HCT116 (cell line): ENCODE measurements around the gene CTDSP1. TPM values are rescaled to one million over a fixed set of nuclear protein-coding genes. Genes with fewer than 3 reads are reported as not detected.

Source experiments
- ATAC-seq: fragments of 200-7000 bp; cut with Tn5 transposase; 2 replicates; pipeline ENCODE4 v1.9.1; 2020; ENCODE audit warnings: mild to moderate bottlenecking, moderate library complexity
- BruUV-seq: library from RNA; stranded (reverse); fragments of 400-500 nt; replicated peaks from 2 replicates; lab custom pipeline; 2021; lab: Mats Ljungman, UMichigan
- CTCF ChIA-PET: fragments of 300-600 bp; sonication (Branson Sonifier 250); formaldehyde crosslinking; loops from one replicate; lab custom pipeline; 2021; ENCODE audit warnings: antibody characterized with exemption; lab: Charles Lee
- POLR2A ChIA-PET: fragments of 300-600, 350-600 bp; sonication (Branson Sonifier 250); formaldehyde crosslinking; loops from one replicate; lab custom pipeline; 2021; ENCODE audit warnings: antibody characterized with exemption; lab: Charles Lee
- RAD21 ChIA-PET, 2 experiments: fragments of 300-600 bp; sonication (Branson Sonifier 250); formaldehyde crosslinking; loops; one replicate each; lab custom pipeline; 2023; ENCODE audit warnings: low total read pairs in 2 of 2; ENCODE audit not compliant: uncharacterized antibody in 2 of 2, unreplicated experiment in 2 of 2, low non-redundant PET in 1 of 2; lab: Charles Lee
- DNase-seq: peaks from one replicate; pipeline ENCODE4 v3.0.0-alpha.2; 2010; ENCODE audit warnings: low read depth, low spot score
- H2AFZ ChIP-seq: fragments of 200-600 bp; shearing (Covaris generic), sonication (generic); 2 replicates; pipeline ENCODE4 v1.6.1; 2017; ENCODE audit warnings: low read depth, mixed run types, mixed read lengths, antibody characterized with exemption, low read length; ENCODE audit not compliant: poor library complexity, severe bottlenecking
- H3K27ac ChIP-seq: 2 replicates; pipeline ENCODE4 v1.5.1; 2012; ENCODE audit warnings: low read depth, low read length
- H3K27me3 ChIP-seq: fragments of 200-600 bp; sonication (generic); 2 replicates; pipeline ENCODE4 v1.6.1; 2016; ENCODE audit warnings: mixed run types, low read length, mixed read lengths; ENCODE audit not compliant: insufficient read depth
- H3K36me3 ChIP-seq, 2 experiments: fragments of 200-500 bp in 1 of 2; fragments of 200-600 bp in 1 of 2; sonication (Bioruptor generic) in 1 of 2; sonication (generic) in 1 of 2; 2 replicates each; pipeline versions ENCODE4 v1.5.1 to v1.6.1; 2014 to 2016; ENCODE audit warnings: low read length in 2 of 2, inconsistent platforms in 1 of 2, mixed read lengths in 1 of 2, mixed run types in 1 of 2; ENCODE audit not compliant: insufficient read depth in 2 of 2, control insufficient read depth in 1 of 2
- H3K4me1 ChIP-seq, 2 experiments: fragments of 200-600 bp in 1 of 2; sonication (generic) in 1 of 2; 2 replicates each; pipeline versions ENCODE4 v1.5.1 to v1.6.1; 2012 to 2017; ENCODE audit warnings: low read length in 2 of 2, inconsistent platforms in 1 of 2, mild to moderate bottlenecking in 1 of 2, mixed read lengths in 1 of 2, mixed run types in 1 of 2, moderate library complexity in 1 of 2; ENCODE audit not compliant: insufficient read depth in 2 of 2, control insufficient read depth in 1 of 2
- H3K4me2 ChIP-seq: fragments of 200-600 bp; sonication (generic); 2 replicates; pipeline ENCODE4 v1.6.1; 2017; ENCODE audit warnings: mixed run types, low read length, mixed read lengths
- H3K4me3 ChIP-seq, 2 experiments: fragments of 200-600 bp in 1 of 2; sonication (generic) in 1 of 2; replicated peaks in 1 of 2; 2 replicates each; pipeline ENCODE4 v1.5.1; 2011 to 2016; ENCODE audit warnings: low read length in 2 of 2, control low read depth in 1 of 2, low read depth in 1 of 2, mild to moderate bottlenecking in 1 of 2, mixed read lengths in 1 of 2, mixed run types in 1 of 2
- H3K79me2 ChIP-seq: fragments of 200-600 bp; sonication (generic); 2 replicates; pipeline ENCODE4 v1.6.1; 2017; ENCODE audit warnings: mild to moderate bottlenecking, mixed run types, low read length, moderate library complexity, mixed read lengths; ENCODE audit not compliant: insufficient read depth
- H3K9ac ChIP-seq: fragments of 200-600 bp; sonication (generic); 2 replicates; pipeline ENCODE4 v1.6.1; 2016; ENCODE audit warnings: low read length, mixed read lengths
- H3K9me2 ChIP-seq: fragments of 200-600 bp; sonication (generic), shearing (Covaris generic); 2 replicates; pipeline ENCODE4 v1.6.1; 2017; ENCODE audit warnings: mixed run types, mild to moderate bottlenecking, moderate library complexity; ENCODE audit not compliant: insufficient read depth
- H3K9me3 ChIP-seq, 2 experiments: fragments of 200-500 bp in 1 of 2; fragments of 200-600 bp in 1 of 2; sonication (Bioruptor generic) in 1 of 2; sonication (generic) in 1 of 2; 2 replicates each; pipeline ENCODE4 v1.6.1; 2014 to 2017; ENCODE audit warnings: low read length in 2 of 2, mixed read lengths in 2 of 2, inconsistent platforms in 1 of 2, low read depth in 1 of 2, mild to moderate bottlenecking in 1 of 2, mixed run types in 1 of 2, moderate library complexity in 1 of 2; ENCODE audit not compliant: control insufficient read depth in 1 of 2, insufficient read depth in 1 of 2
- H4K20me1 ChIP-seq: fragments of 200-600 bp; sonication (generic), shearing (Covaris generic); 2 replicates; pipeline ENCODE4 v1.6.1; 2017; ENCODE audit warnings: mixed run types, mild to moderate bottlenecking, moderate library complexity; ENCODE audit not compliant: insufficient read depth
- CEBPB ChIP-seq: IDR thresholded peaks from 2 replicates; pipeline ENCODE4 v1.6.1; 2012; ENCODE audit warnings: low read depth
- ELF1 ChIP-seq: IDR thresholded peaks from 2 replicates; pipeline ENCODE4 v1.6.1; 2012; ENCODE audit warnings: low read depth, borderline replicate concordance
- EZH2phosphoT487 ChIP-seq: fragments of 200-600 bp; IDR thresholded peaks from 2 replicates; pipeline ENCODE4 v1.6.1; 2018; ENCODE audit warnings: antibody characterized with exemption, borderline replicate concordance
- JUND ChIP-seq: IDR thresholded peaks from 2 replicates; pipeline ENCODE4 v1.6.1; 2012
- MAX ChIP-seq: IDR thresholded peaks from 2 replicates; pipeline ENCODE4 v1.6.1; 2012
- POLR2A ChIP-seq: IDR thresholded peaks from 2 replicates; pipeline ENCODE4 v1.7.0; 2011; ENCODE audit warnings: borderline replicate concordance; ENCODE audit not compliant: insufficient read depth, insufficient read length; ENCODE audit errors: extremely low read depth
- RAD21 ChIP-seq: IDR thresholded peaks from 2 replicates; pipeline ENCODE4 v1.6.1; 2012; ENCODE audit warnings: low read depth, mild to moderate bottlenecking
- REST ChIP-seq: IDR thresholded peaks from 2 replicates; pipeline ENCODE4 v1.6.1; 2012; ENCODE audit warnings: low read depth
- SIN3A ChIP-seq: IDR thresholded peaks from 2 replicates; pipeline ENCODE4 v1.6.1; 2012; ENCODE audit warnings: low read depth
- SP1 ChIP-seq: IDR thresholded peaks from 2 replicates; pipeline ENCODE4 v1.6.1; 2012; ENCODE audit warnings: low read depth
- SRF ChIP-seq: IDR thresholded peaks from 2 replicates; pipeline ENCODE4 v1.6.1; 2012; ENCODE audit warnings: low read depth
- TCF7L2 ChIP-seq: IDR thresholded peaks from 2 replicates; pipeline ENCODE4 v1.7.0; 2011; ENCODE audit warnings: borderline replicate concordance, inconsistent platforms; ENCODE audit not compliant: insufficient read depth, insufficient read length; ENCODE audit errors: extremely low read depth
- YY1 ChIP-seq: IDR thresholded peaks from 2 replicates; pipeline ENCODE4 v1.6.1; 2011; ENCODE audit warnings: low read length, low read depth, moderate library complexity, mild to moderate bottlenecking; ENCODE audit not compliant: insufficient replicate concordance; ENCODE audit errors: extremely low read depth
- ZFX ChIP-seq: fragments of 450-650 bp; IDR thresholded peaks from 2 replicates; pipeline ENCODE4 v1.6.1; 2017
- ZNF274 ChIP-seq: fragments of 200-500 bp; sonication (Bioruptor generic); IDR thresholded peaks from 2 replicates; pipeline ENCODE4 v1.6.1; 2014; ENCODE audit warnings: mild to moderate bottlenecking, low read depth, low read length, inconsistent platforms
- intact Hi-C: fragments of 100-400 bp; cut with micrococcal nuclease; formaldehyde crosslinking; loops from 2 replicates; pipeline ENCODE4 v1.10.0; 2022
- total RNA-seq: library from RNA; stranded (reverse); gene quantifications from one replicate; pipeline ENCODE4 v1.2.1, GENCODE V29; 2021; ENCODE audit not compliant: unreplicated experiment

CTDSP1 gene
- total RNA-seq, 1 experiment from 2014 or later: 90.7 TPM

GRCh38 chr2:218393750-218394290 lies 5.8 kb upstream of the CTDSP1 start:
- no TSS peak for BruUV-seq
- no peaks in the 10 kb centered on the region for H3K9me3 ChIP-seq
- peaks cover 4% of the 10 kb centered on the region; the same call in 1 of the 2 replicates for H3K79me2 ChIP-seq
- H3K4me3 ChIP-seq: no peak overlapping the region
- H3K36me3 ChIP-seq: no peaks in the 10 kb centered on the region
- no peak overlapping the region for H3K27ac ChIP-seq
- ATAC-seq (no peak), DNase-seq (no peak)
- ChIA-PET CTCF (interaction anchor here (0.7 to 1.5 kb wide), 6 partner anchors 92 to 122 kb away, joined by 3 to 4 read pairs (median 4); no protein-coding TSS in a partner anchor), POLR2A (interaction anchor here (0.6 to 1.2 kb wide), 3 partner anchors 107 to 124 kb away, joined by 3 to 9 read pairs (median 5); partner anchors contain the start of genes AAMP and PNKD), RAD21 (no interaction called here)
- H4K20me1 ChIP-seq: no peaks in the 10 kb centered on the region
- TF ChIP-seq SRF (no peak), MAX (no peak), POLR2A (no peak), RAD21 (no peak), YY1 (no peak)
- H3K4me2 ChIP-seq: peak overlapping the region; percentile 90; the same call in 1 of the 2 replicates
- H3K9me2 ChIP-seq: no peaks in the 10 kb centered on the region
- intact Hi-C loops: no loop called here
- no peaks in the 10 kb centered on the region for H3K27me3 ChIP-seq
- H2AFZ ChIP-seq: no peak overlapping the region
- H3K4me1 ChIP-seq: peaks cover 24 to 48% of the 10 kb centered on the region in 2 experiments
- no peak overlapping the region for H3K9ac ChIP-seq

GRCh38 chr2:218394298-218395089 lies 5.2 kb upstream of the CTDSP1 start:
- DNase-seq: no peak
- Histone ChIP-seq H3K9me3 (no peaks in the 10 kb centered on the region), H3K4me3 (no peak overlapping the region), H3K9ac (no peak overlapping the region), H3K9me2 (no peaks in the 10 kb centered on the region), H3K27me3 (no peaks in the 10 kb centered on the region), H3K4me1 (peaks cover 24 to 55% of the 10 kb centered on the region in 2 experiments), H3K4me2 (peak overlapping the region; percentile 90), H3K36me3 (no peaks in the 10 kb centered on the region), H3K27ac (peak overlapping the region; percentile 99), H2AFZ (no peak overlapping the region), H3K79me2 (peaks cover 10% of the 10 kb centered on the region; the same call in 1 of the 2 replicates), H4K20me1 (no peaks in the 10 kb centered on the region)
- ATAC-seq: no peak
- intact Hi-C loops: no loop called here
- ChIA-PET POLR2A (interaction anchor here (1.2 kb wide), 1 partner anchor 124 kb away, joined by 3 read pairs; the partner anchor contains the start of genes AAMP and PNKD), RAD21 (no interaction called here), CTCF (interaction anchor here (0.9 to 1.5 kb wide), 5 partner anchors 93 to 123 kb away, joined by 3 to 4 read pairs (median 4); no protein-coding TSS in a partner anchor)
- no TSS peak for BruUV-seq
- TF ChIP-seq SIN3A (no peak), ZFX (no peak), ELF1 (no peak), RAD21 (no peak), TCF7L2 (no peak), REST (no peak), CEBPB (no peak), SP1 (no peak), JUND (no peak), EZH2phosphoT487 (no peak), ZNF274 (no peak)
